Measurements from ENCODE around the gene PSORS1C1. TPM values are rescaled to one million over a fixed set of nuclear protein-coding genes. Genes with fewer than 3 reads are reported as not detected.

PSORS1C1 gene
- total and polyA plus RNA-seq, 2 of the 4 experiments (the other 2 are of a cell fraction) = 0.36 to 1.1 TPM

GRCh38 chr6:31116661-31117385 lies 2.2 kb downstream of the PSORS1C1 start:
- Histone ChIP-seq H2BK5ac (ENCODE audit: low read depth, low read length, poor library complexity, severe bottlenecking) (no peak overlapping the region), H2BK20ac (ENCODE audit: low read depth, low read length) (no peak overlapping the region), H3K23ac (ENCODE audit: low read depth, low read length) (no peak overlapping the region), H2AK9ac (replicated peaks; ENCODE audit: low read depth, low read length, poor library complexity) (no peak overlapping the region), H4K20me1 (ENCODE audit: insufficient read depth, low read length) (no peaks in the 10 kb centered on the region), H3K18ac (ENCODE audit: low read depth, low read length) (no peak overlapping the region), H2BK120ac (ENCODE audit: low read depth, low read length) (no peak overlapping the region), H3K27ac (ENCODE audit: insufficient read depth, low read length) (no peak overlapping the region), H3K4me2 (ENCODE audit: low read depth, low read length) (no peak overlapping the region), H3K9me1 (ENCODE audit: insufficient read depth, low read length) (peaks cover 15% of the 10 kb centered on the region), H2AFZ (replicated peaks; ENCODE audit: low read length, poor library complexity) (peak overlapping the region; percentile 4), H4K5ac (ENCODE audit: low read depth, low read length) (no peak overlapping the region), H3K27me3 (ENCODE audit: control insufficient read depth, insufficient read depth, low read length) (peaks cover 3% of the 10 kb centered on the region; the same call in 1 of the 2 replicates), H3K9ac (ENCODE audit: low read depth, low read length) (no peak overlapping the region), H4K91ac (ENCODE audit: insufficient read depth, low read depth, low read length) (no peak overlapping the region), H3K4me1 (ENCODE audit: control insufficient read depth, insufficient read depth, low read length) (peaks cover 11% of the 10 kb centered on the region), H2AK5ac (ENCODE audit: low read depth, low read length) (no peak overlapping the region), H3K4ac (ENCODE audit: low read depth, low read length) (no peak overlapping the region), H3K9me3 (ENCODE audit: control insufficient read depth, insufficient read depth, low read length) (no peaks in the 10 kb centered on the region), H4K8ac (ENCODE audit: low read depth in 2 of 2, low read length in 2 of 2) (no peak overlapping the region), H3K4me3 (ENCODE audit: insufficient read depth, low read depth, low read length) (no peak overlapping the region), H3K56ac (ENCODE audit: extremely low read depth, insufficient read depth, low read length) (no peak overlapping the region), H3K79me1 (ENCODE audit: low read depth in 1 of 2, low read length in 2 of 2) (peaks cover 0 to 9% of the 10 kb centered on the region in 2 experiments; a peak in 2 of 4 replicates), H3K36me3 (ENCODE audit: control insufficient read depth, insufficient read depth, low read length) (no peaks in the 10 kb centered on the region), H2BK15ac (ENCODE audit: low read depth, low read length) (no peak overlapping the region), H3K14ac (replicated peaks; ENCODE audit: low read depth, low read length) (no peak overlapping the region)
- BruUV-seq (replicated peaks) = no TSS peak
- ChIA-PET CTCF (interaction anchor here (0.7 to 3.4 kb wide), 3 partner anchors 30 to 250 kb away, joined by 3 to 10 read pairs (median 3); no protein-coding TSS in a partner anchor), POLR2A (ENCODE audit: unreplicated experiment) (no interaction called here)
- in situ Hi-C loops (cut with MboI; ENCODE audit: low sequenced_read_pairs) (no loop called here), dilution Hi-C loops (cut with HindIII; ENCODE audit: low sequenced_read_pairs, unreplicated experiment) (no loop called here), intact Hi-C loops (cut with micrococcal nuclease) (no loop called here)
- ATAC-seq (ENCODE audit: low read depth) (no peak), DNase-seq (no peak)
- WGBS, 2 experiments (ENCODE audit: extremely low coverage in 2 of 2, insufficient read length in 1 of 2) = 80% methylated on average over 13 of the region's 19 CpGs; no CpG with 5 or more reads in 1 of the 2 experiments
- TF ChIP-seq CEBPB (IDR thresholded peaks at IDR 0.05; ENCODE audit: low read depth, low read length) = no peak
- TF ChIP-seq RCOR1 (IDR thresholded peaks at IDR 0.05; ENCODE audit: insufficient replicate concordance, low read length) = no peak
- TF ChIP-seq FOS (IDR thresholded peaks at IDR 0.05; ENCODE audit: low read depth, low read length) = no peak
- TF ChIP-seq CHD1 (IDR thresholded peaks at IDR 0.05; ENCODE audit: low read depth, low read length) = no peak
- TF ChIP-seq USF2 (IDR thresholded peaks at IDR 0.05; ENCODE audit: low read depth, low read length) = no peak
- no peak for TF ChIP-seq BHLHE40 (IDR thresholded peaks at IDR 0.05; ENCODE audit: low read depth, low read length)
- no peak for TF ChIP-seq NFE2L2 (IDR thresholded peaks at IDR 0.05; ENCODE audit: low read depth, low read length)
- TF ChIP-seq ELK1 (IDR thresholded peaks at IDR 0.05; ENCODE audit: borderline replicate concordance, low read depth, low read length) = no peak
- no peak for TF ChIP-seq POLR2A (IDR thresholded peaks at IDR 0.05; ENCODE audit: low read depth, low read length)
- no peak for TF ChIP-seq MAFK (IDR thresholded peaks at IDR 0.05; ENCODE audit: low read depth, low read length)
- TF ChIP-seq RAD21 (IDR thresholded peaks at IDR 0.05; ENCODE audit: low read length) = no peak
- no peak for TF ChIP-seq RFX5 (IDR thresholded peaks at IDR 0.05; ENCODE audit: low read depth, low read length)
- TF ChIP-seq SMC3 (IDR thresholded peaks at IDR 0.05; ENCODE audit: low read depth, low read length) = no peak
- no peak for TF ChIP-seq MAZ (IDR thresholded peaks at IDR 0.05; ENCODE audit: borderline replicate concordance, low read depth, low read length)
- TF ChIP-seq CTCF (conservative IDR thresholded peaks at IDR 0.05; ENCODE audit: low read depth, low read length) = no peak
